T-helper 2 cell treated with Interferon-gamma antibody and Interleukin-4, amounts not matched to agents 100 ng/mL and 5 ng/mL, for 36 hours (primary cell): ENCODE measurements around the gene HOXD9. TPM values are rescaled to one million over a fixed set of nuclear protein-coding genes. Genes with fewer than 3 reads are reported as not detected.

ENCODE experiments used
- intact Hi-C: fragments of 100-400 bp; cut with micrococcal nuclease; formaldehyde crosslinking; loops from one replicate; pipeline ENCODE4 v1.15.1; 2023
- total RNA-seq: library from RNA; stranded (reverse); gene quantifications from 2 replicates; pipeline ENCODE4 v1.2.3, GENCODE V29; 2022

The HOXD9 gene
- total RNA-seq, 1 donor from 2014 or later = not detected

- intact Hi-C loops = loop anchor here (2.0 kb wide), 1 partner anchor 14 kb away; the partner anchor contains the start of gene HOXD12
Observed at GRCh38 chr2:176085120-176085788, 37.3 kb upstream of the HOXD9 start.

- intact Hi-C loops = loop anchor here (2.0 kb wide), 1 partner anchor 13 kb away; the partner anchor contains the start of gene HOXD12
Observed at GRCh38 chr2:176085861-176086771, 36.4 kb upstream of the HOXD9 start.

DNA sequence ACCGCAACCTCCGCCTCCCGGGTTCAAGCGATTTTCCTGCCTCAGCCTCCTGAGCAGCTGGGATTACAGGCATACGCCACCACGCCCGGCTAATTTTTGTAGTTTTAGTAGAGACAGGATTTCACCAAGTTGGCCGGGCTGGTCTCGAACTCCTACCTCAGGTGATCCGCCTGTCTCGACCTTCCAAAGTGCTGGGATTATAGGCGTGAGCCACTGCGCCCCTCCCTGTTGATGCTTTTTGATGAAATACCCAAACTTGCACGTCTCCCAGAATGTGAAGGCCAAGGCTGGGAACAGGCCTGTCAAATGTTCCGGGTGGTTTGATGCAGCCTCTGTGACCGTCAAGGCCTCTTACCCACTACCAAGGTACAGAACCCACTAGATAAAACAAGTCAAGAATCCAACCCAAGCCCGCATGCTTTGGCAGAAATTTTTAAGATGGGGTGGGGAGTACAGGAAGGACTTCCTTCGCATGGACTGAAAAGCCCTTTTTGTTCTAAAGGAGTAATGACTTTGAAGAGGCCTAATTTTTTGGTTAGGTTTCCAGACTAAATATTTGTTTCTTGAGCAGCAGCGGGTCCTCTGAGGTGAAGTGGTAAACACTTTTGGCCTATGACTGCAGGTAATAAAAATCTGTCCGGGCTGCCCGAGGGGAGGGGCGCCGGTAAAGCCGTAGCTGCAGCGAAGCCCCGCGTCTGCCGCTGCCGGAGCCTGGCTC is 35.0 kb upstream of the HOXD9 start:
- intact Hi-C loops = loop anchor here (1.0 to 2.0 kb wide), 2 partner anchors 23 to 397 kb away; no protein-coding TSS in a partner anchor

- intact Hi-C loops = loop anchor here (1.0 to 2.0 kb wide), 2 partner anchors 23 to 398 kb away; no protein-coding TSS in a partner anchor
Observed at GRCh38 chr2:176088048-176088936, 34.2 kb upstream of the HOXD9 start.

DNA sequence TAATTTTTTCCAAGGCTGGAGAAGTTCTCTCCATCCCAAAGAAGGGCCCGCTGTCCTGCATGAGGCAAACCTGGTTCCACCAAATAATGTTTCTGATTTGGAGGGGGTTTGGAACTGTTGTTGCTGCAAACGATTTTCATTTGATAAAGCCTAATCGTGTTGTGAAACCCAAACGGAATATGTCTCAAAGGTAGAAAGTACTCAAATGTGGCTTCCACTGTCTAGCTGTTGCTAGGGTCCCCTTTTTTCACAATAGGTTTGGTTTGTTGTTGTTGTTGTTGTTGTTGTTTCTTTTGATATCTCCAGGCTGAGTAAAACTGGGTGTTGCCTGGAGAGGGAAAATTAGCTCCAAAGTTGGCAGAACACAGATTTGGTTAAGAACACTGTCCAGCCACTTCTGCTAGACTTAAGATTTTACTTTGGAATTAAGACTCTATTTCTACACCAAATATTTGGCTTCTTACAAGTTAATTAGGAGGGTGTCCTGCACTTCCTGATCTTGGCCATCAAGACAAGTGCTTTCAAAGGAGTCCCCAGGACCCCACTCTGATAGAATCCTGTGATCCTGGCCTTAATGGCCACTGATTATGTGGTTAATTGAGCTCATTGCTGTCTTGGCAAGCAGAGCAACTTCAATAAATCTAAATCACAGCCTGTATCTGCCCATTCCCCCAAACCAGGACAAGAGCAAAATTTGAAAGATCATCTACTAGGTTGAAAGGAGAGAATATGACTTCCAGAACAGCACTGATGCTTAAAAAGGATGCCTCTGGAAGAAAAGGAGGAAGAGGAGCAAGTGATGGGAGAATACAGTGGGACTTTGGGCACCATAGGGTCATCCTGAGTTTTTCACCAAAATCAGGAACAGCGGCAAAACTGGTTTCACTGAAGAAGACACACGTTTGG is 33.3 kb upstream of the HOXD9 start:
- intact Hi-C loops = loop anchor here (1.0 to 2.0 kb wide), 2 partner anchors 22 to 399 kb away; no protein-coding TSS in a partner anchor

- intact Hi-C loops = loop anchor here (2.0 kb wide), 1 partner anchor 21 kb away; no protein-coding TSS in a partner anchor
Observed at GRCh38 chr2:176089843-176090395, 32.6 kb upstream of the HOXD9 start.

GRCh38 chr2:176090862-176091261 is 31.7 kb upstream of the HOXD9 start:
- intact Hi-C loops = no loop called here

DNA sequence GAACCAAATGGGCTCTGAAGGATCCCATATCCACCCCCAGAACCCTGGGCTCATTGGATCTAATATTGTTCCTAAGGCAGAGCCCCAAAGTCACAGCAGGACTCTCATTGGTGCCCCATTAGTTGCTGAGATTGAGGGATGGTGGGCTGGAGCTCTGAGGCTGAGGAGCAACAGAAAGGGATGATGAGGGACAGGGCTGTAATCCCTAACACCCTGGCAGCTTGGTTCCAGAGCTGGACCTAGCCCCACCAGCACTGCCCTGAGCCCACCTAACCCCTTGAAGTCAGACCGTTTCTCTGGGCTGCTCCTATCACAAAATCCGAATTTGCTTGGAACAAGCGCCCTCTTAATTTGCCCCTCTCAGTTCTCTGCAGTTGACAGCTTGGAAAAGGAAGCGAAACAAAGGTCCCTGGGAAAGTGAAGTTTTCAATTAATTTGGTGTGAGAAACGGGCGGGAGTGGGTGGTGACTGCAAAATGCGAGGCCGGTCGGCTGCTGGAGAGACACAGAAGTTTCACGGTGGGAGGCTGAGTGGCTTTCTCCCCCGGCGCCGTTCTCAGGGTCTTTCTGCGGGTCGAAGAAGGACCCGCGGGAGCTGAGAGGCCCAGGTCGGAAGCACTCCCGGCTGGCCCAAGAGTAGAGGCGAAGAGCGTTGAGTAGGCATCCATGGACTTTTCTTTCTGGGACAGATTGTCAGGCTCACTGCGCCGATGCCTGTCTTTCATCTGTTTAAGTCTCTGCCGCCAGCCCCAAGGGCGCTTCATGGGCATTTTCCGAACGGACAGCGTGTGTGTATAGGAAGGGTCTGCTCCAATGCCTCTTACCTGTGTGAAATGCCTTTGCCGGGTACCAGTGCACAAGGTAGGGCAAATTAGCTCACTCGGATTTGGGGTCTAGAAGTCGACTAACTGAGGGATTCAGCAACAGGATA is 30.9 kb upstream of the HOXD9 start:
- intact Hi-C loops = no loop called here

- intact Hi-C loops = no loop called here
Observed at GRCh38 chr2:176092270-176093144, 30.0 kb upstream of the HOXD9 start, which contains the start of gene HOXD13. Gene HOXD13 (plus strand): TSS chr2:176092721. CDS start chr2:176092891, 170 bp downstream.

GRCh38 chr2:176093145-176093897 is 29.2 kb upstream of the HOXD9 start:
- intact Hi-C loops = no loop called here

GRCh38 chr2:176093898-176094249 is 28.6 kb upstream of the HOXD9 start:
- intact Hi-C loops = loop anchor here (2.0 kb wide), 1 partner anchor 15 kb away; no protein-coding TSS in a partner anchor

DNA sequence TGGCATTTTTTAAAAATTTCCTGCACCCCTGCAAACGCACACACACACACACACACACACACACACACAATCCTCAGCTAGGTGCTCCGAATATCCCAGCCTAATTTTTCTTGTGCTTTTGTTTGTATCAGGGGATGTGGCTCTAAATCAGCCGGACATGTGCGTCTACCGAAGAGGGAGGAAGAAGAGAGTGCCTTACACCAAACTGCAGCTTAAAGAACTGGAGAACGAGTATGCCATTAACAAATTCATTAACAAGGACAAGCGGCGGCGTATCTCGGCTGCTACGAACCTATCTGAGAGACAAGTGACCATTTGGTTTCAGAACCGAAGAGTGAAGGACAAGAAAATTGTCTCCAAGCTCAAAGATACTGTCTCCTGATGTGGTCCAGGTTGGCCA is 28.2 kb upstream of the HOXD9 start:
- intact Hi-C loops = loop anchor here (2.0 kb wide), 1 partner anchor 14 kb away; no protein-coding TSS in a partner anchor

DNA sequence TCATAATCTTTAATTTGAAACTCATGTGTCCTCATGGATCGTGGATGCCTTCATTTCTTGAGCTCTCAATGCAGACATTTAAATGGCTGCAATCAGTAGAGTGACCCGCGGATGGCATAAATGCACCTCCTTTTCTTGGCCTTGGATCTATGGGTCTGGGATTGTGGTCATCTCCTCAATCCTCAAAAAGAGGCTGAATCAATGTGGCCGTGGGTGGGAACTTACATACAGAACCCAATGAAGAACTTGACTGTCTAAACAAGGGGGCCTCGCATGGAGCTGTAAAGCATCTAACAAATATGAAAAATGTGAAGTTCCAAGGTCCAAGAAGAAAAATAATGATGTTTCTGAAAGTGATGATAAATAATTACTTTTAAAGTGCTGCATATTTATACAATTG is 27.1 kb upstream of the HOXD9 start:
- intact Hi-C loops = loop anchor here (2.0 to 5.0 kb wide), 3 partner anchors 13 to 893 kb away; no protein-coding TSS in a partner anchor

DNA sequence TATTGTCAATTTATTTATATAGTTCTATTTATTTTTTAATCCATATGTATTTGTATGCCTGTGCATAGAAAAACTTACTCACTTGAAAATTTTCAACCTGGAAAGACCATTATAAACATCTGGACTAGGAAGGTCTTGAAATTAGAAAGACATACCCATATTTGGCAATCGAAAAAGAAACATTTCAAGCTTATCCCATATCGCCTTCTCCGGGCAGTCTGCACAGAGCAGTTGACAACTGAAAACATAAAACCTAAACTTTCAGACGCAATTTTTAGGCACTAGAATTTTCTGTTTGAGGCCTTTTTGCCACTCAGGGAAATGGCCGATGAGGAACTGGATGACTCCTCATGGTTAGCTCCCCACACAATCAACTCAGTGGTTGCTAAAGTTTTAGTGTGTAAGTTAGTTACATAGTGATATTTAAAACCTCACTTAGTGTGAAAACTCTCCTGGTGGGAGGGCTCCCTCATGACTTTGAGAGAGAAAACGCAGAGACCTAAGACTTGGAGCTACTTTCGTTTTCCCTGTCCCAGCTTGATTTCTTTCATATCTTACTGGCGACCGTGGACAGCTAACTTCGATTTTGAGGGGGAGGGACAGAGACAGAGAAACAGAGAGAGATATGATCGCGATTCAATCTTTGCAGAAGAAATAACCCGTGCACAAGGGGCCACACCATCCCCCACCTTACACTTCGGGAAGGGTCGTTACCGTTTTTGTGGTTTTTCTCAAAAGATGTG is 26.1 kb upstream of the HOXD9 start:
- intact Hi-C loops = loop anchor here (2.0 to 5.0 kb wide), 3 partner anchors 682 to 894 kb away; no protein-coding TSS in a partner anchor
